A549 (cell line): ENCODE measurements around the gene FAM98C. TPM values are rescaled to one million over a fixed set of nuclear protein-coding genes. Genes with fewer than 3 reads are reported as not detected.

Experiments used
- ATOH8 ChIP-seq: fragments of 250-450 bp; sonication (Bioruptor Pico); IDR thresholded peaks from 2 replicates; pipeline ENCODE4 v1.5.0; 2020; ENCODE audit warnings: low read depth, mild to moderate bottlenecking, moderate library complexity
- BCL3 ChIP-seq: fragments of >200 bp; sonication (Bioruptor Twin); formaldehyde crosslinking; IDR thresholded peaks from 3 replicates; pipeline ENCODE4 v1.6.1; 2016
- CBX2 ChIP-seq: fragments of 200-600 bp; sonication (generic); IDR thresholded peaks from 2 replicates; pipeline ENCODE4 v1.6.1; 2016; ENCODE audit warnings: low read depth, mild to moderate bottlenecking, borderline replicate concordance
- CTCF ChIP-seq: fragments of >200 bp; sonication (Bioruptor Twin); formaldehyde crosslinking; IDR thresholded peaks from 3 replicates; pipeline ENCODE4 v1.5.1; 2016
- FOSL2 ChIP-seq, 2 experiments: fragments of 450-650 bp in 1 of 2; fragments of >200 bp in 1 of 2; sonication (Bioruptor Twin) in 1 of 2; formaldehyde crosslinking; IDR thresholded peaks; 2 replicates each; pipeline versions ENCODE4 v1.5.0 to v1.6.1; 2016 to 2020; ENCODE audit warnings: mild to moderate bottlenecking in 1 of 2, moderate library complexity in 1 of 2
- GATA3 ChIP-seq: IDR thresholded peaks from 2 replicates; pipeline ENCODE4 v1.6.1; 2012; ENCODE audit warnings: borderline replicate concordance
- HDAC2 ChIP-seq: fragments of 200-600 bp; sonication (generic); IDR thresholded peaks from 2 replicates; pipeline ENCODE4 v1.6.1; 2016
- JUN ChIP-seq, 2 experiments: fragments of >200 bp; sonication (Bioruptor Twin); formaldehyde crosslinking; IDR thresholded peaks; 2 replicates in 1 of 2; 3 replicates in 1 of 2; pipeline ENCODE4 v1.6.1; 2016 to 2017
- JUNB ChIP-seq: fragments of >200 bp; sonication (Bioruptor Twin); formaldehyde crosslinking; IDR thresholded peaks from 2 replicates; pipeline ENCODE4 v1.6.1; 2016
- KDM1A ChIP-seq: fragments of 200-600 bp; sonication (generic); IDR thresholded peaks from 2 replicates; pipeline ENCODE4 v1.6.1; 2016; ENCODE audit warnings: low read depth, mild to moderate bottlenecking
- MAX ChIP-seq: IDR thresholded peaks from 2 replicates; pipeline ENCODE4 v1.6.1; 2012
- MAZ ChIP-seq: fragments of 150-350 bp; IDR thresholded peaks from 2 replicates; pipeline ENCODE4 v1.6.1; 2014; ENCODE audit warnings: antibody characterized with exemption, low read depth, low read length, borderline replicate concordance
- NFE2L2 ChIP-seq: fragments of 150-350 bp; conservative IDR thresholded peaks from 2 replicates; pipeline ENCODE4 v1.6.1; 2014; ENCODE audit warnings: low read length
- NPAS2 ChIP-seq: fragments of 250-450 bp; sonication (Bioruptor Pico); IDR thresholded peaks from 2 replicates; pipeline ENCODE4 v1.8.0; 2022; ENCODE audit warnings: mild to moderate bottlenecking, moderate library complexity, borderline replicate concordance
- NR3C1 ChIP-seq: fragments of >200 bp; sonication (Bioruptor Twin); formaldehyde crosslinking; IDR thresholded peaks from 3 replicates; pipeline ENCODE4 v1.6.1; 2017
- PBX3 ChIP-seq: IDR thresholded peaks from 2 replicates; pipeline ENCODE4 v1.6.1; 2012
- POLR2A ChIP-seq: IDR thresholded peaks from 2 replicates; pipeline ENCODE4 v1.6.1; 2012; ENCODE audit warnings: mild to moderate bottlenecking, low read length
- POLR2AphosphoS2 ChIP-seq: conservative IDR thresholded peaks from 2 replicates; pipeline ENCODE4 v1.6.1; 2012; ENCODE audit warnings: low read length, improper control_type of control experiment, inconsistent platforms
- RAD21 ChIP-seq, 2 experiments: fragments of >200 bp in 1 of 2; sonication (Bioruptor Twin) in 1 of 2; formaldehyde crosslinking in 1 of 2; IDR thresholded peaks in 1 of 2; conservative IDR thresholded peaks in 1 of 2; 2 replicates in 1 of 2; 3 replicates in 1 of 2; pipeline ENCODE4 v1.6.1; 2012 to 2018; ENCODE audit warnings: inconsistent platforms in 1 of 2
- RARB ChIP-seq: fragments of 250-450 bp; sonication (Bioruptor Pico); IDR thresholded peaks from 2 replicates; pipeline ENCODE4 v1.8.0; 2021; ENCODE audit warnings: mild to moderate bottlenecking, moderate library complexity
- RCOR1 ChIP-seq: fragments of 150-350 bp; IDR thresholded peaks from 2 replicates; pipeline ENCODE4 v1.6.1; 2014; ENCODE audit warnings: antibody characterized with exemption, low read length, low read depth
- SMC3 ChIP-seq: fragments of >200 bp; sonication (Bioruptor Twin); formaldehyde crosslinking; IDR thresholded peaks from 3 replicates; pipeline ENCODE4 v1.6.1; 2018; ENCODE audit warnings: inconsistent platforms
- SREBF2 ChIP-seq: fragments of 450-650 bp; IDR thresholded peaks from 2 replicates; pipeline ENCODE4 v1.6.1; 2014; ENCODE audit warnings: mild to moderate bottlenecking, moderate library complexity
- USF2 ChIP-seq: fragments of 450-650 bp; IDR thresholded peaks from 2 replicates; pipeline ENCODE4 v1.6.1; 2014; ENCODE audit warnings: antibody characterized with exemption
- ZFP36 ChIP-seq: fragments of 450-650 bp; IDR thresholded peaks from 2 replicates; pipeline ENCODE4 v1.6.1; 2014; ENCODE audit warnings: borderline replicate concordance; ENCODE audit not compliant: partially characterized antibody
- polyA plus RNA-seq, 4 experiments: library from polyadenylated mRNA; depleted of rRNA in 3 of 4; stranded (reverse); fragments of >200 nt; fragmentation: RNase III in 1 of 4; extraction: RNeasy Plus Mini Kit Qiagen cat#74134 plus additional on column Dnase treatment in 1 of 4; gene quantifications; 2 replicates in 3 of 4; 3 replicates in 1 of 4; pipeline ENCODE4 v1.2.3, GENCODE V29; 2011 to 2017

FAM98C gene
- polyA plus RNA-seq, 2 of the 4 experiments (the other 2 are of a cell fraction), result 12.8 to 20.4 TPM

- TF ChIP-seq RCOR1, result no peak
- TF ChIP-seq MAX, result peak; percentile 88
- no peak for TF ChIP-seq SMC3
- no peak for TF ChIP-seq NR3C1
- peak; percentile 63; the same call in 1 of the 2 replicates for TF ChIP-seq MAZ
- no peak for TF ChIP-seq FOSL2 (IDR thresholded peaks at IDR 0.05)
- TF ChIP-seq FOSL2 (CRISPR knock-in tag; IDR thresholded peaks at IDR 0.05), result peak; percentile 58
- TF ChIP-seq RARB (CRISPR knock-in tag), result 0 out of 2 replicates have a peak, but pooled peaks have one; percentile 45
- no peak for TF ChIP-seq NPAS2 (CRISPR knock-in tag)
- TF ChIP-seq CTCF, result peak; percentile 40
- TF ChIP-seq JUN (IDR thresholded peaks at IDR 0.05), result peak; percentile 94 to 100
- peak; percentile 99 for TF ChIP-seq BCL3
- peak; percentile 100 for TF ChIP-seq POLR2A
- TF ChIP-seq CBX2, result no peak
- no peak for TF ChIP-seq ZFP36
- TF ChIP-seq KDM1A, result no peak
- TF ChIP-seq USF2, result 0 out of 2 replicates have a peak, but pooled peaks have one; percentile 23
- no peak for TF ChIP-seq JUNB
- TF ChIP-seq ATOH8 (CRISPR knock-in tag), result no peak
- no peak for TF ChIP-seq HDAC2
- peak; percentile 39; the same call in 1 of the 2 replicates for TF ChIP-seq GATA3
- TF ChIP-seq NFE2L2, result 0 out of 2 replicates have a peak, but pooled peaks have one; percentile 2
- no peak for TF ChIP-seq POLR2AphosphoS2
- TF ChIP-seq SREBF2, result no peak
- peak; percentile 78; the same call in 1 of the 2 replicates for TF ChIP-seq PBX3
- peak in 1 of 2 experiments; percentile 35; a peak in 3 of 5 replicates for TF ChIP-seq RAD21 (conservative IDR thresholded peaks at IDR 0.05 in 1 of 2, IDR thresholded peaks at IDR 0.05 in 1 of 2)
Measured at GRCh38 chr19:38374332-38375097, 28.4 kb upstream of the FAM98C start, which contains the start of gene PSMD8 (continued).
